HepG2 (cell line): Measurements from ENCODE around the gene PSMC3IP. TPM values are rescaled to one million over a fixed set of nuclear protein-coding genes. Genes with fewer than 3 reads are reported as not detected.

Source experiments
- AGO1 ChIP-seq: fragments of 200-400 bp; formaldehyde crosslinking; IDR thresholded peaks from 2 replicates; pipeline ENCODE4 v1.6.1; 2017; ENCODE audit warnings: mild to moderate bottlenecking, low read depth, low read length, moderate library complexity; ENCODE audit not compliant: poor library complexity, severe bottlenecking
- ELF1 ChIP-seq: sonication (generic); formaldehyde crosslinking; IDR thresholded peaks from 2 replicates; pipeline ENCODE4 v1.4.0; 2020; ENCODE audit warnings: missing genetic modification reagents
- HBP1 ChIP-seq: IDR thresholded peaks from 2 replicates; pipeline ENCODE4 v1.6.1; 2016; ENCODE audit warnings: low read depth, control low read depth
- POLR2G ChIP-seq: fragments of 200-400 bp; formaldehyde crosslinking; IDR thresholded peaks from 2 replicates; pipeline ENCODE4 v1.6.1; 2018; ENCODE audit warnings: mild to moderate bottlenecking, low read depth, low read length, moderate library complexity
- RFXANK ChIP-seq: IDR thresholded peaks from 2 replicates; pipeline ENCODE4 v1.6.1; 2016
- TAF1 ChIP-seq: sonication (generic); formaldehyde crosslinking; IDR thresholded peaks from 2 replicates; pipeline ENCODE4 v1.4.0; 2020; ENCODE audit warnings: missing genetic modification reagents
- ZNF256 ChIP-seq: sonication (generic); formaldehyde crosslinking; conservative IDR thresholded peaks from 2 replicates; pipeline ENCODE4 v1.4.0; 2020; ENCODE audit warnings: missing genetic modification reagents
- ZNF569 ChIP-seq: sonication (generic); formaldehyde crosslinking; IDR thresholded peaks from 2 replicates; pipeline ENCODE4 v1.5.0; 2020; ENCODE audit warnings: mild to moderate bottlenecking, missing genetic modification reagents, moderate library complexity, borderline replicate concordance
- ZNF576 ChIP-seq: sonication (generic); formaldehyde crosslinking; IDR thresholded peaks from 2 replicates; pipeline ENCODE4 v1.4.0; 2020; ENCODE audit warnings: mild to moderate bottlenecking, missing genetic modification reagents
- polyA plus RNA-seq, 8 experiments: library from polyadenylated mRNA; depleted of rRNA in 3 of 8; stranded (reverse) in 7 of 8; unstranded in 1 of 8; fragments of >200 nt; fragmentation: Illumina TruSeq in 4 of 8; extraction: Trizol in 4 of 8; gene quantifications; 2 replicates each; pipeline versions ENCODE4 v1.2.1 to v1.2.3, GENCODE V29; 2011 to 2016; ENCODE audit warnings: low read depth in 4 of 8, missing spikeins in 1 of 8, mixed read lengths in 1 of 8; ENCODE audit not compliant: insufficient read depth in 1 of 8
- total RNA-seq, 5 experiments: library from RNA; depleted of rRNA; stranded (reverse); fragments of >200 nt; fragmentation: Illumina TruSeq; extraction: Trizol; gene quantifications; 2 replicates each; pipeline ENCODE4 v1.2.3, GENCODE V29; 2016; ENCODE audit warnings: low read depth in 1 of 5
- TF ChIP-seq, protein P1 (sequence below): sonication (generic); formaldehyde crosslinking; conservative IDR thresholded peaks from 2 replicates; pipeline ENCODE4 v1.8.0; 2022; ENCODE audit warnings: missing genetic modification reagents

Gene PSMC3IP
- total and polyA plus RNA-seq, 2 of the 13 experiments (the other 11 are each of a cell fraction or from before 2014, with no cell fraction given), result 6.5 to 22.4 TPM

DNA sequence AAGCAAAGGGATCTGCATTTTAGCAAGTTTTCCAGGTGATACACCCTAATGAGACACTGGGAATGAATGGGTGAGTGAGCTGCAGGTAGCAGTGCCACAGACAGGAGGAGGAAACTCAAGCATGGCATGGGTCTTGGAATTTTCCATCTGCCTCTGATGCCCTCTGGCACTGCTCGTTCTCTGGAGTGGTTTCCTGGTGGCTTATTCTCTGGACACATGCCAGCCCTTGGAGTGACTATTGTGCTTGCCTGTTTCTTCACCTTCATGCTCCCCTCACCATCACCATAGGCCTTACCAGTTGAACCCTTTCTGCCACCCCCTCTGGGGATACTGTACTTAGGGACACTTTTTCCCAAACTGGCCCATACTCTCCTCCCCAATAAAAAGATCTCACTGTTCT is 14.0 kb downstream of the PSMC3IP start (continued):
- 0 out of 2 replicates have a peak, but pooled peaks have one; percentile 2 for TF ChIP-seq HBP1 (CRISPR knock-in tag)
- no peak for TF ChIP-seq RFXANK (CRISPR knock-in tag)
- no peak for TF ChIP-seq TAF1 (CRISPR knock-in tag)
- 0 out of 2 replicates have a peak, but pooled peaks have one; percentile 0 for TF ChIP-seq ZNF576 (CRISPR knock-in tag)
- no peak for TF ChIP-seq ELF1
- TF ChIP-seq ZNF569 (CRISPR knock-in tag), result no peak
- no peak for TF ChIP-seq ZNF256 (CRISPR knock-in tag)
- no peak for TF ChIP-seq AGO1
- TF ChIP-seq, protein P1, sequence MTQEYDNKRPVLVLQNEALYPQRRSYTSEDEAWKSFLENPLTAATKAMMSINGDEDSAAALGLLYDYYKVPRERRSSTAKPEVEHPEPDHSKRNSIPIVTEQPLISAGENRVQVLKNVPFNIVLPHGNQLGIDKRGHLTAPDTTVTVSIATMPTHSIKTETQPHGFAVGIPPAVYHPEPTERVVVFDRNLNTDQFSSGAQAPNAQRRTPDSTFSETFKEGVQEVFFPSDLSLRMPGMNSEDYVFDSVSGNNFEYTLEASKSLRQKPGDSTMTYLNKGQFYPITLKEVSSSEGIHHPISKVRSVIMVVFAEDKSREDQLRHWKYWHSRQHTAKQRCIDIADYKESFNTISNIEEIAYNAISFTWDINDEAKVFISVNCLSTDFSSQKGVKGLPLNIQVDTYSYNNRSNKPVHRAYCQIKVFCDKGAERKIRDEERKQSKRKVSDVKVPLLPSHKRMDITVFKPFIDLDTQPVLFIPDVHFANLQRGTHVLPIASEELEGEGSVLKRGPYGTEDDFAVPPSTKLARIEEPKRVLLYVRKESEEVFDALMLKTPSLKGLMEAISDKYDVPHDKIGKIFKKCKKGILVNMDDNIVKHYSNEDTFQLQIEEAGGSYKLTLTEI (CRISPR knock-in tag), result no peak
- TF ChIP-seq POLR2G, result peak; percentile 31; the same call in 1 of the 2 replicates
